Hepatocyte (in vitro differentiated cells): ENCODE measurements around the gene ATG10.

Source experiments
- CTCF ChIP-seq: fragments of 200-600 bp; sonication (generic); IDR thresholded peaks from 2 replicates; pipeline ENCODE4 v1.5.1; 2016; ENCODE audit warnings: antibody characterized with exemption, mild to moderate bottlenecking; ENCODE audit not compliant: poor library complexity
- EZH2 ChIP-seq: fragments of 200-600 bp; sonication (generic); IDR thresholded peaks from 2 replicates; pipeline ENCODE4 v1.6.1; 2016; ENCODE audit warnings: antibody characterized with exemption, mild to moderate bottlenecking, borderline replicate concordance

GRCh38 chr5:81986126-81986525 lies 14.3 kb downstream of the ATG10 start:
- TF ChIP-seq CTCF (no peak), EZH2 (no peak)
